Type B pancreatic cell (in vitro differentiated cells): ENCODE data around the gene PRRG4. TPM values are rescaled to one million over a fixed set of nuclear protein-coding genes. Genes with fewer than 3 reads are reported as not detected.

Experiments
- DNase-seq: peaks from one replicate; pipeline ENCODE4 v3.0.0; 2021; ENCODE audit warnings: mixed read lengths; ENCODE audit not compliant: unreplicated experiment; ENCODE audit errors: extremely low spot score
- H3K27ac Mint-ChIP-seq: 2 replicates; pipeline ENCODE4 v1.8.0; 2021; ENCODE audit warnings: mild to moderate bottlenecking, mixed read lengths
- H3K27me3 Mint-ChIP-seq: 2 replicates; pipeline ENCODE4 v1.8.0; 2021; ENCODE audit warnings: mixed read lengths
- H3K36me3 Mint-ChIP-seq: 2 replicates; pipeline ENCODE4 v1.8.0; 2021; ENCODE audit warnings: mixed read lengths
- H3K4me1 Mint-ChIP-seq: one replicate; pipeline ENCODE4 v1.8.0; 2021; ENCODE audit warnings: mixed read lengths; ENCODE audit not compliant: unreplicated experiment
- H3K4me3 Mint-ChIP-seq: 2 replicates; pipeline ENCODE4 v1.8.0; 2021; ENCODE audit warnings: mild to moderate bottlenecking, mixed read lengths
- H3K9me3 Mint-ChIP-seq: 2 replicates; pipeline ENCODE4 v1.8.0; 2021; ENCODE audit warnings: mixed read lengths
- CTCF ChIP-seq: fragments of 200-600 bp; sonication (generic); conservative IDR thresholded peaks from 2 replicates; pipeline ENCODE4 v1.5.0; 2021; ENCODE audit warnings: antibody characterized with exemption, mild to moderate bottlenecking
- total RNA-seq: library from RNA; stranded (reverse); gene quantifications from 2 replicates; pipeline ENCODE4 v1.2.1, GENCODE V29; 2021; ENCODE audit warnings: low replicate concordance

The PRRG4 gene
- total RNA-seq, 1 donor from 2014 or later = 6.0 TPM

GRCh38 chr11:32839308-32839707 lies 9.6 kb downstream of the PRRG4 start:
- no peaks in the 10 kb centered on the region for H3K27me3 Mint-ChIP-seq
- DNase-seq = no peak
- H3K4me3 Mint-ChIP-seq = peak overlapping the region; percentile 18
- TF ChIP-seq CTCF = no peak
- peak overlapping the region; percentile 81 for H3K27ac Mint-ChIP-seq
- no peaks in the 10 kb centered on the region for H3K4me1 Mint-ChIP-seq
- H3K36me3 Mint-ChIP-seq = peaks cover 3% of the 10 kb centered on the region
- no peaks in the 10 kb centered on the region for H3K9me3 Mint-ChIP-seq

GRCh38 chr11:32840587-32840986 lies 10.9 kb downstream of the PRRG4 start:
- TF ChIP-seq CTCF = no peak
- Mint-ChIP-seq H3K9me3 (no peaks in the 10 kb centered on the region), H3K27ac (peak overlapping the region; percentile 21), H3K36me3 (peaks cover 3% of the 10 kb centered on the region), H3K27me3 (no peaks in the 10 kb centered on the region), H3K4me3 (no peak overlapping the region), H3K4me1 (no peaks in the 10 kb centered on the region)
- DNase-seq = no peak

- H3K4me3 Mint-ChIP-seq = no peak overlapping the region
- no peak overlapping the region for H3K27ac Mint-ChIP-seq
- no peak for DNase-seq
- no peak for TF ChIP-seq CTCF
- no peaks in the 10 kb centered on the region for H3K27me3 Mint-ChIP-seq
- no peaks in the 10 kb centered on the region for H3K9me3 Mint-ChIP-seq
- no peaks in the 10 kb centered on the region for H3K4me1 Mint-ChIP-seq
- H3K36me3 Mint-ChIP-seq = peaks cover 3% of the 10 kb centered on the region
These were observed 13.8 kb downstream of the PRRG4 start for GRCh38 chr11:32843544-32843943.

- H3K4me1 Mint-ChIP-seq = no peaks in the 10 kb centered on the region
These were observed 17.8 kb downstream of the PRRG4 start for GRCh38 chr11:32847511-32847910.

GRCh38 chr11:32849761-32850160 lies 20.0 kb downstream of the PRRG4 start:
- Mint-ChIP-seq H3K27me3 (no peaks in the 10 kb centered on the region), H3K36me3 (peaks cover 7% of the 10 kb centered on the region)

More at GRCh38 chr11:32847511-32847910, 17.8 kb downstream of the PRRG4 start:
- TF ChIP-seq CTCF = no peak
- Mint-ChIP-seq H3K9me3 (no peaks in the 10 kb centered on the region), H3K36me3 (peaks cover 7% of the 10 kb centered on the region), H3K27ac (no peak overlapping the region), H3K4me3 (no peak overlapping the region), H3K27me3 (no peaks in the 10 kb centered on the region)
- DNase-seq = no peak

More at GRCh38 chr11:32849761-32850160, 20.0 kb downstream of the PRRG4 start:
- Mint-ChIP-seq H3K4me3 (no peak overlapping the region), H3K9me3 (no peaks in the 10 kb centered on the region), H3K4me1 (no peaks in the 10 kb centered on the region), H3K27ac (no peak overlapping the region)
- DNase-seq = no peak
- TF ChIP-seq CTCF = no peak
